ENCODE measurements around the gene CHRNB1. TPM values are rescaled to one million over a fixed set of nuclear protein-coding genes. Genes with fewer than 3 reads are reported as not detected.

Gene CHRNB1
- total RNA-seq, 1 donor from 2014 or later: 11.7 TPM

DNA sequence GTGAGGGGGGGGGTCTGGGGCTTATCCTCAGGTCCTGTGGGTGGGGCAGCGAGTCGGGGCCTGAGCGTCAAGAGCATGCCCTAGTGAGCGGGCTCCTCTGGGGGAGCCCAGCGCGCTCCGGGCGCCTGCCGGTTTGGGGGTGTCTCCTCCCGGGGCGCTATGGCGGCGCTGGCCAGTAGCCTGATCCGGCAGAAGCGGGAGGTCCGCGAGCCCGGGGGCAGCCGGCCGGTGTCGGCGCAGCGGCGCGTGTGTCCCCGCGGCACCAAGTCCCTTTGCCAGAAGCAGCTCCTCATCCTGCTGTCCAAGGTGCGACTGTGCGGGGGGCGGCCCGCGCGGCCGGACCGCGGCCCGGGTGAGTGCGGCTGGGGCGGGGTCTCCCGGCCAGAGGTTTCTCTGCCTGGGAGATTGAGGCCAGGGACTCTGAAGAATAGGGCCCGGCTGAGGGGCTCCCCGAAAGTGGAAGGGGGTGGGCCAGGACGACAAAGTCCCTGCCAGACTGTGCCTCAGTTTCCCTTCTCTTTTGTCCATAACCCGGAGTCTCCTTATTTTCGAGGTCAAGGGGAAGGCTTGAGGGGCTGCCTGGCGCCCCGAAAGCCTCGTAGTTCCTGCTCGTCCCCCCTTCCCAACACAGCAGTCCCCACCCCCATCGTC lies 5.3 kb upstream of the CHRNB1 start, which contains the start of gene FGF11:
Gene FGF11 (plus strand): TSS at position 51 of the 651 bp plus-strand sequence. CDS start 109 bp downstream, at position 160.
- DNase-seq (ENCODE audit: low read depth): no peak
- TF ChIP-seq EZH2 (IDR thresholded peaks at IDR 0.05; ENCODE audit: insufficient read depth, low read length): peak; percentile 91
- TF ChIP-seq, protein P1, sequence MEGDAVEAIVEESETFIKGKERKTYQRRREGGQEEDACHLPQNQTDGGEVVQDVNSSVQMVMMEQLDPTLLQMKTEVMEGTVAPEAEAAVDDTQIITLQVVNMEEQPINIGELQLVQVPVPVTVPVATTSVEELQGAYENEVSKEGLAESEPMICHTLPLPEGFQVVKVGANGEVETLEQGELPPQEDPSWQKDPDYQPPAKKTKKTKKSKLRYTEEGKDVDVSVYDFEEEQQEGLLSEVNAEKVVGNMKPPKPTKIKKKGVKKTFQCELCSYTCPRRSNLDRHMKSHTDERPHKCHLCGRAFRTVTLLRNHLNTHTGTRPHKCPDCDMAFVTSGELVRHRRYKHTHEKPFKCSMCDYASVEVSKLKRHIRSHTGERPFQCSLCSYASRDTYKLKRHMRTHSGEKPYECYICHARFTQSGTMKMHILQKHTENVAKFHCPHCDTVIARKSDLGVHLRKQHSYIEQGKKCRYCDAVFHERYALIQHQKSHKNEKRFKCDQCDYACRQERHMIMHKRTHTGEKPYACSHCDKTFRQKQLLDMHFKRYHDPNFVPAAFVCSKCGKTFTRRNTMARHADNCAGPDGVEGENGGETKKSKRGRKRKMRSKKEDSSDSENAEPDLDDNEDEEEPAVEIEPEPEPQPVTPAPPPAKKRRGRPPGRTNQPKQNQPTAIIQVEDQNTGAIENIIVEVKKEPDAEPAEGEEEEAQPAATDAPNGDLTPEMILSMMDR (IDR thresholded peaks at IDR 0.05; ENCODE audit: insufficient read depth, low read depth, low read length): no peak
- Histone ChIP-seq H2AFZ (ENCODE audit: low read depth, low read length) (peak within 1 kb of the TSS; percentile 75), H3K9ac (ENCODE audit: low read length) (peak within 1 kb of the TSS; percentile 33), H3K27ac (ENCODE audit: low read depth, low read length) (no peak within 1 kb of the TSS), H3K4me3 (ENCODE audit: insufficient read depth, low read depth, low read length) (peak within 1 kb of the TSS; percentile 51), H4K20me1 (ENCODE audit: insufficient read depth, low read length) (peaks cover 13% of the 10 kb centered on the region), H3K79me2 (ENCODE audit: insufficient read depth, low read length) (no peaks in the 10 kb centered on the region), H3K4me2 (ENCODE audit: low read length) (peak within 1 kb of the TSS; percentile 84), H3K4me1 (ENCODE audit: insufficient read depth, low read length) (peaks cover 29% of the 10 kb centered on the region), H3K27me3 (ENCODE audit: insufficient read depth, low read length) (peaks cover 27% of the 10 kb centered on the region), H3K9me3 (ENCODE audit: insufficient read depth, low read depth, low read length) (no peaks in the 10 kb centered on the region), H3K36me3 (ENCODE audit: insufficient read depth, low read length) (no peaks in the 10 kb centered on the region)
- H3K4me3 Mint-ChIP-seq (ENCODE audit: unreplicated experiment): peak within 1 kb of the TSS; percentile 94
- peaks cover 17% of the 10 kb centered on the region for H3K36me3 Mint-ChIP-seq (ENCODE audit: low read depth, unreplicated experiment)
- no peak for FAIRE-seq
- peaks cover 17% of the 10 kb centered on the region for H3K4me1 Mint-ChIP-seq (ENCODE audit: low read depth, unreplicated experiment)
- no peaks in the 10 kb centered on the region for H3K9me3 Mint-ChIP-seq (ENCODE audit: unreplicated experiment)
- H3K27me3 Mint-ChIP-seq (ENCODE audit: low read depth, unreplicated experiment): peaks cover 2% of the 10 kb centered on the region
- peak within 1 kb of the TSS; percentile 85 for H3K27ac Mint-ChIP-seq (ENCODE audit: unreplicated experiment)

DNA sequence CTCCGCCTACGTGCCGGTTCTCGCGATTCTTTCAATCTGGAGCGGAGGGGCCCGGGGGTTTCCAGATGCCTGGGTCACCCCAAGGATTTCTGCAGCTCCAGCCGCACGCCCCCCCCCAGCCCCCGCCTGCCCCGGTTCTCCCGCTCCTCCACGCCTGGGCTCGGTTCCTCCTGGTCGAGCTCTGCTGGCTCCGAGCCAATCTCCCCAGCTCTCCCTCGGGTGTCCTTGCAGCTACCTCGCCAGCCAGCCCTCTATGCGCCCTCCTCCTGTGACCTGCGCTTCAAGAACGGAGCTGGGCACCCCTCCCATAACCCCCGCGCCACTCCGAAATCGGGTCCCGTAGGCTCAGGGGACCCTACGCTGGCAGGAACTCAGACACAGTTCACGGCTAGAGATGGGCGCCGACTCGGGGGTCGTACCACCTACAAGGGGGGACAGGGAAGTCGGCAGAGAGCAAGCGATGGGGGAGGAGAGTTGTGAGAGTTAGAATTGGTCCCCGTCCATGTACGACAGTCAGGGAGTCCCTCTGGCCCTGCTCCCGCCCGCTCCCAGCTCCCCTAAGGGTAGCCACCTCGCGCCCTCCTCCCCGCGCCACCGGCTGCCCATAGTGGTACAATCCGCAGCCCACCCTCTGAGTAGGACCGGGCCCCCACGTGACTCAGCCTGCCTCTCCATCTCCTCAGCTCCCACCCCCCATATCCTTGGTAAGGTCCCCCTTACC lies 4.6 kb upstream of the CHRNB1 start:
- no peak for DNase-seq (ENCODE audit: low read depth)
- Mint-ChIP-seq H3K27me3 (ENCODE audit: low read depth, unreplicated experiment) (peaks cover 2% of the 10 kb centered on the region), H3K4me3 (ENCODE audit: unreplicated experiment) (peak overlapping the region; percentile 89), H3K4me1 (ENCODE audit: low read depth, unreplicated experiment) (peaks cover 19% of the 10 kb centered on the region), H3K9me3 (ENCODE audit: unreplicated experiment) (no peaks in the 10 kb centered on the region), H3K27ac (ENCODE audit: unreplicated experiment) (peak overlapping the region; percentile 85), H3K36me3 (ENCODE audit: low read depth, unreplicated experiment) (peaks cover 17% of the 10 kb centered on the region)
- Histone ChIP-seq H3K4me3 (ENCODE audit: insufficient read depth, low read depth, low read length) (peak overlapping the region; percentile 51), H3K79me2 (ENCODE audit: insufficient read depth, low read length) (no peaks in the 10 kb centered on the region), H3K9me3 (ENCODE audit: insufficient read depth, low read depth, low read length) (no peaks in the 10 kb centered on the region), H3K27me3 (ENCODE audit: insufficient read depth, low read length) (peaks cover 27% of the 10 kb centered on the region), H3K4me1 (ENCODE audit: insufficient read depth, low read length) (peaks cover 35% of the 10 kb centered on the region), H4K20me1 (ENCODE audit: insufficient read depth, low read length) (peaks cover 13% of the 10 kb centered on the region), H3K36me3 (ENCODE audit: insufficient read depth, low read length) (no peaks in the 10 kb centered on the region), H2AFZ (ENCODE audit: low read depth, low read length) (peak overlapping the region; percentile 72), H3K9ac (ENCODE audit: low read length) (peak overlapping the region; percentile 33), H3K27ac (ENCODE audit: low read depth, low read length) (no peak overlapping the region), H3K4me2 (ENCODE audit: low read length) (peak overlapping the region; percentile 82)
- FAIRE-seq: no peak
- peak; percentile 71 for TF ChIP-seq EZH2 (IDR thresholded peaks at IDR 0.05; ENCODE audit: insufficient read depth, low read length)
- TF ChIP-seq, protein P1 (IDR thresholded peaks at IDR 0.05; ENCODE audit: insufficient read depth, low read depth, low read length): no peak
